DOHH2 (cell line): ENCODE results near the gene WWC1.

Source experiments
- H3F3A ChIP-seq: fragments of 200-600 bp; sonication (generic), shearing (Covaris generic); 2 replicates; pipeline ENCODE4 v1.6.0; 2016; ENCODE audit warnings: antibody characterized with exemption, mild to moderate bottlenecking; ENCODE audit not compliant: control insufficient read depth, insufficient read depth
- H3K27ac ChIP-seq: fragments of 200-600 bp; sonication (generic); 2 replicates; pipeline ENCODE4 v1.5.1; 2014; ENCODE audit warnings: low read depth, mild to moderate bottlenecking, low read length, moderate library complexity
- H3K27me3 ChIP-seq: fragments of 200-600 bp; sonication (generic); 2 replicates; pipeline ENCODE4 v1.6.1; 2014; ENCODE audit warnings: mild to moderate bottlenecking, low read length, mixed read lengths; ENCODE audit not compliant: control insufficient read depth
- H3K36me3 ChIP-seq: fragments of 200-600 bp; sonication (generic); 2 replicates; pipeline ENCODE4 v1.6.1; 2014; ENCODE audit warnings: mild to moderate bottlenecking, low read length, moderate library complexity, mixed read lengths; ENCODE audit not compliant: control insufficient read depth
- H3K4me1 ChIP-seq: fragments of 200-600 bp; sonication (generic); 2 replicates; pipeline ENCODE4 v1.6.1; 2014; ENCODE audit warnings: mild to moderate bottlenecking, low read length, mixed read lengths; ENCODE audit not compliant: control insufficient read depth
- H3K4me2 ChIP-seq: fragments of 200-600 bp; sonication (generic); 2 replicates; pipeline ENCODE4 v1.6.0; 2014; ENCODE audit warnings: mild to moderate bottlenecking, low read length, moderate library complexity
- H3K4me3 ChIP-seq: fragments of 200-600 bp; sonication (generic); 2 replicates; pipeline ENCODE4 v1.5.1; 2014; ENCODE audit warnings: mild to moderate bottlenecking, low read length, mixed read lengths
- H3K79me2 ChIP-seq: fragments of 200-600 bp; sonication (generic); 2 replicates; pipeline ENCODE4 v1.6.1; 2014; ENCODE audit warnings: mild to moderate bottlenecking, low read length, mixed read lengths; ENCODE audit not compliant: control insufficient read depth
- H3K9me2 ChIP-seq: fragments of 200-600 bp; sonication (generic); replicated peaks from 2 replicates; pipeline ENCODE4 v1.6.1; 2014; ENCODE audit warnings: mild to moderate bottlenecking, low read length, mixed read lengths; ENCODE audit not compliant: control insufficient read depth
- H3K9me3 ChIP-seq: fragments of 200-600 bp; sonication (generic); 2 replicates; pipeline ENCODE4 v1.6.1; 2014; ENCODE audit warnings: antibody characterized with exemption, low read length, mixed read lengths; ENCODE audit not compliant: control insufficient read depth, insufficient read depth
- H4K20me1 ChIP-seq: fragments of 200-600 bp; sonication (generic); 2 replicates; pipeline ENCODE4 v1.6.0; 2014; ENCODE audit warnings: low read depth, mild to moderate bottlenecking, antibody characterized with exemption, low read length, moderate library complexity; ENCODE audit not compliant: control insufficient read depth, insufficient read depth
- CTCF ChIP-seq: fragments of 200-600 bp; sonication (generic); IDR thresholded peaks from one replicate; pipeline ENCODE4 v1.5.1; 2014; ENCODE audit warnings: antibody characterized with exemption, mild to moderate bottlenecking, low read depth, low read length; ENCODE audit not compliant: poor library complexity, severe bottlenecking
- EZH2phosphoT487 ChIP-seq: fragments of 200-600 bp; sonication (generic); IDR thresholded peaks from 2 replicates; pipeline ENCODE4 v1.6.1; 2017; ENCODE audit warnings: borderline replicate concordance, mild to moderate bottlenecking, antibody characterized with exemption, low read length, moderate library complexity, mixed read lengths

WWC1 gene

GRCh38 chr5:168374532-168374931 lies 83.1 kb downstream of the WWC1 start:
- no peak for TF ChIP-seq EZH2phosphoT487
- no peaks in the 10 kb centered on the region for H3K9me2 ChIP-seq
- H3K27ac ChIP-seq = no peak overlapping the region
- H3K27me3 ChIP-seq = no peaks in the 10 kb centered on the region
- no peak overlapping the region for H3K4me2 ChIP-seq
- no peaks in the 10 kb centered on the region for H3K79me2 ChIP-seq
- no peak overlapping the region for H3K4me3 ChIP-seq
- no peaks in the 10 kb centered on the region for H3K9me3 ChIP-seq
- H3F3A ChIP-seq = no peaks in the 10 kb centered on the region
- no peaks in the 10 kb centered on the region for H4K20me1 ChIP-seq
- H3K36me3 ChIP-seq = no peaks in the 10 kb centered on the region
- H3K4me1 ChIP-seq = no peaks in the 10 kb centered on the region

GRCh38 chr5:168375214-168375613 lies 83.8 kb downstream of the WWC1 start:
- TF ChIP-seq CTCF (no peak), EZH2phosphoT487 (no peak)
- Histone ChIP-seq H3F3A (no peaks in the 10 kb centered on the region), H3K9me2 (no peaks in the 10 kb centered on the region), H3K4me3 (no peak overlapping the region), H3K27ac (no peak overlapping the region), H3K27me3 (no peaks in the 10 kb centered on the region), H3K9me3 (no peaks in the 10 kb centered on the region), H3K4me1 (no peaks in the 10 kb centered on the region), H3K79me2 (no peaks in the 10 kb centered on the region), H3K4me2 (no peak overlapping the region), H4K20me1 (no peaks in the 10 kb centered on the region), H3K36me3 (no peaks in the 10 kb centered on the region)

GRCh38 chr5:168377525-168377924 lies 86.1 kb downstream of the WWC1 start:
- Histone ChIP-seq H3K9me2 (no peaks in the 10 kb centered on the region), H3K4me3 (no peak overlapping the region), H3F3A (no peaks in the 10 kb centered on the region), H3K27ac (no peak overlapping the region), H3K36me3 (no peaks in the 10 kb centered on the region), H3K4me2 (no peak overlapping the region), H4K20me1 (no peaks in the 10 kb centered on the region), H3K9me3 (no peaks in the 10 kb centered on the region), H3K27me3 (no peaks in the 10 kb centered on the region), H3K4me1 (no peaks in the 10 kb centered on the region), H3K79me2 (no peaks in the 10 kb centered on the region)
- TF ChIP-seq EZH2phosphoT487 = no peak
- TF ChIP-seq CTCF = no peak

- no peaks in the 10 kb centered on the region for H3K36me3 ChIP-seq
- TF ChIP-seq EZH2phosphoT487 (no peak), CTCF (no peak)
- no peaks in the 10 kb centered on the region for H3K4me1 ChIP-seq
- H3K9me2 ChIP-seq = no peaks in the 10 kb centered on the region
- no peak overlapping the region for H3K4me3 ChIP-seq
- H3K27ac ChIP-seq = no peak overlapping the region
- H3K27me3 ChIP-seq = no peaks in the 10 kb centered on the region
- no peaks in the 10 kb centered on the region for H3K9me3 ChIP-seq
- no peaks in the 10 kb centered on the region for H4K20me1 ChIP-seq
- no peaks in the 10 kb centered on the region for H3K79me2 ChIP-seq
- no peak overlapping the region for H3K4me2 ChIP-seq
- H3F3A ChIP-seq = no peaks in the 10 kb centered on the region
Observed at GRCh38 chr5:168378741-168379140, 87.3 kb downstream of the WWC1 start.
